Upper lobe of left lung (tissue), 6 donors: ENCODE data around the gene CABLES1. TPM values are rescaled to one million over a fixed set of nuclear protein-coding genes. Genes with fewer than 3 reads are reported as not detected.

Source experiments
- ATAC-seq, 2 donors: fragments of 200-7000 bp; cut with Tn5 transposase; one replicate each; pipeline ENCODE4 v1.9.1; 2022; ENCODE audit warnings: mild to moderate bottlenecking in 2 of 2, moderate library complexity in 2 of 2; ENCODE audit not compliant: low FRiP score in 2 of 2
- DNase-seq, 2 donors: peaks; one replicate each; pipeline ENCODE4 v3.0.0-alpha.2; 2019 to 2020
- H3K27ac ChIP-seq, 4 donors: fragments of 200-600 bp; sonication (generic); one replicate each; pipeline ENCODE4 v1.5.1; 2016 to 2019
- H3K27me3 ChIP-seq, 4 donors: fragments of 200-600 bp; sonication (generic); one replicate each; pipeline ENCODE4 v1.5.1; 2017 to 2019
- H3K36me3 ChIP-seq, 4 donors: fragments of 200-600 bp; sonication (generic); one replicate each; pipeline ENCODE4 v1.5.1; 2016 to 2019
- H3K4me1 ChIP-seq, 4 donors: fragments of 200-600 bp; sonication (generic); one replicate each; pipeline ENCODE4 v1.5.1; 2018 to 2019
- H3K4me3 ChIP-seq, 4 donors: fragments of 200-600 bp; sonication (generic); one replicate each; pipeline ENCODE4 v1.5.1; 2017 to 2019; ENCODE audit warnings: mild to moderate bottlenecking in 2 of 4, moderate library complexity in 1 of 4
- H3K9me3 ChIP-seq, 4 donors: fragments of 200-600 bp; sonication (generic); one replicate each; pipeline ENCODE4 v1.5.1; 2018 to 2019
- EP300 ChIP-seq, 4 donors: sonication (generic); formaldehyde crosslinking; IDR thresholded peaks; one replicate each; pipeline ENCODE4 v1.5.1; 2017; ENCODE audit warnings: antibody characterized with exemption in 4 of 4, control low read depth in 2 of 4
- POLR2A ChIP-seq, 4 donors: fragments of 450-650 bp; IDR thresholded peaks; one replicate each; pipeline ENCODE4 v1.5.1; 2016 to 2017; ENCODE audit warnings: antibody characterized with exemption in 4 of 4, mild to moderate bottlenecking in 2 of 4
- POLR2AphosphoS5 ChIP-seq, 2 donors: sonication (generic); formaldehyde crosslinking; IDR thresholded peaks; one replicate each; pipeline ENCODE4 v1.5.1; 2017; ENCODE audit warnings: antibody characterized with exemption in 2 of 2
- WGBS, 2 donors: methylation state at CpG; one replicate each; pipeline ENCODE4 v1.1.5; 2017 to 2018; 5-methylcytosine and 5-hydroxymethylcytosine counted together
- total RNA-seq, 6 donors: library from RNA; depleted of rRNA in 4 of 6; stranded (reverse); fragments of >200 nt in 4 of 6; gene quantifications; one replicate each; pipeline versions ENCODE4 v1.1.0 to v1.2.1, GENCODE V29; 2016 to 2021
- TF ChIP-seq, protein P1 (sequence below), 6 experiments: fragments of 450-650 bp in 4 of 6; fragments of 200-600 bp in 2 of 6; sonication (generic) in 2 of 6; IDR thresholded peaks; one replicate each; pipeline ENCODE4 v1.5.1; 2016 to 2019; ENCODE audit warnings: antibody characterized with exemption in 6 of 6
- donor health status: DM: no; HTN: no; CAD: no; lungs with moderate emphysema.
- donor health status: DM: no; HTN: yes; CAD: no; lungs with severe emphysema.

Gene CABLES1
- total RNA-seq, 6 donors from 2014 or later, result 24.6 to 63.9 (median 40.9) TPM

GRCh38 chr18:23244401-23244800, 109.1 kb downstream of the CABLES1 start:
- DNase-seq (no peak), ATAC-seq (no peak)
- H3K4me1 ChIP-seq, result peaks cover 0 to 5% (median under 1%) of the 10 kb centered on the region in 4 donors
- WGBS, 2 donors, result 84 to 95% methylated on average over 11 to 12 of the region's 12 CpGs
- no peak overlapping the region for H3K27ac ChIP-seq
- H3K9me3 ChIP-seq, result no peaks in the 10 kb centered on the region
- H3K27me3 ChIP-seq, result no peaks in the 10 kb centered on the region
- no peak for TF ChIP-seq EP300 (IDR thresholded peaks at IDR 0.05)
- TF ChIP-seq, protein P1, sequence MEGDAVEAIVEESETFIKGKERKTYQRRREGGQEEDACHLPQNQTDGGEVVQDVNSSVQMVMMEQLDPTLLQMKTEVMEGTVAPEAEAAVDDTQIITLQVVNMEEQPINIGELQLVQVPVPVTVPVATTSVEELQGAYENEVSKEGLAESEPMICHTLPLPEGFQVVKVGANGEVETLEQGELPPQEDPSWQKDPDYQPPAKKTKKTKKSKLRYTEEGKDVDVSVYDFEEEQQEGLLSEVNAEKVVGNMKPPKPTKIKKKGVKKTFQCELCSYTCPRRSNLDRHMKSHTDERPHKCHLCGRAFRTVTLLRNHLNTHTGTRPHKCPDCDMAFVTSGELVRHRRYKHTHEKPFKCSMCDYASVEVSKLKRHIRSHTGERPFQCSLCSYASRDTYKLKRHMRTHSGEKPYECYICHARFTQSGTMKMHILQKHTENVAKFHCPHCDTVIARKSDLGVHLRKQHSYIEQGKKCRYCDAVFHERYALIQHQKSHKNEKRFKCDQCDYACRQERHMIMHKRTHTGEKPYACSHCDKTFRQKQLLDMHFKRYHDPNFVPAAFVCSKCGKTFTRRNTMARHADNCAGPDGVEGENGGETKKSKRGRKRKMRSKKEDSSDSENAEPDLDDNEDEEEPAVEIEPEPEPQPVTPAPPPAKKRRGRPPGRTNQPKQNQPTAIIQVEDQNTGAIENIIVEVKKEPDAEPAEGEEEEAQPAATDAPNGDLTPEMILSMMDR (IDR thresholded peaks at IDR 0.05), result no peak
- TF ChIP-seq POLR2A (IDR thresholded peaks at IDR 0.05), result no peak
- no peak for TF ChIP-seq POLR2AphosphoS5 (IDR thresholded peaks at IDR 0.05)
- peaks cover 4 to 16% (median 6%) of the 10 kb centered on the region in 4 donors for H3K36me3 ChIP-seq
- H3K4me3 ChIP-seq, result no peak overlapping the region

DNA sequence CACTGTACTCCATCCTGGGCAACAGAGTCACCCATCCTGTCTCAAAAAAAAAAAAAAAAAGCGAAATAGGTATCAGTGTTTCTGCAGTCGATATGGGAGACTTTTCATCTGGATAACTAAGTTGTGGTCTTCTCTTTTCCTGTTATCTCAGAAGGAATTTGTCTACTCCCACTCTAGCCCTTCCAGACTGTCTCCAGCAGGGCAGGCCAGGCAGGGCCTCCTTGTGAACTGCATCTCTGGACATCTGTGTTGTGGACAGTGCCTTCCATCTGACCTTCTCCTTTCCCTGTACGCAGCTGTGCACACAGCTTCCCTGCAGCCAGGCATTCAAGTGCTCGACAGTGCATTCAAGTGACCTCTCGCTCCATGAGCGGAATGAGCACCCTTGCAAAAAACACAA, 110.2 kb downstream of the CABLES1 start:
- no peak overlapping the region for H3K4me3 ChIP-seq
- peaks cover 4 to 16% (median 6%) of the 10 kb centered on the region in 4 donors for H3K36me3 ChIP-seq
- peaks cover 4 to 16% (median 8%) of the 10 kb centered on the region in 4 donors for H3K4me1 ChIP-seq
- no peak overlapping the region for H3K27ac ChIP-seq
- WGBS, 2 donors, result 93 to 96% methylated on average over 6 of the region's 6 CpGs
- no peaks in the 10 kb centered on the region for H3K9me3 ChIP-seq
- TF ChIP-seq POLR2A (IDR thresholded peaks at IDR 0.05), result no peak
- no peak for TF ChIP-seq EP300 (IDR thresholded peaks at IDR 0.05)
- TF ChIP-seq, protein P1 (IDR thresholded peaks at IDR 0.05), result no peak
- TF ChIP-seq POLR2AphosphoS5 (IDR thresholded peaks at IDR 0.05), result no peak
- H3K27me3 ChIP-seq, result no peaks in the 10 kb centered on the region
- ATAC-seq, result no peak
- DNase-seq, result no peak

GRCh38 chr18:23247331-23247730, 112.0 kb downstream of the CABLES1 start:
- peaks cover 4 to 16% (median 6%) of the 10 kb centered on the region in 4 donors for H3K36me3 ChIP-seq
- no peak for TF ChIP-seq EP300 (IDR thresholded peaks at IDR 0.05)
- TF ChIP-seq POLR2AphosphoS5 (IDR thresholded peaks at IDR 0.05), result no peak
- no peak for TF ChIP-seq POLR2A (IDR thresholded peaks at IDR 0.05)
- TF ChIP-seq, protein P1 (IDR thresholded peaks at IDR 0.05), result no peak
- H3K27ac ChIP-seq, result no peak overlapping the region
- ATAC-seq (no peak), DNase-seq (peak in 1 of 2 donors; percentile 53)
- WGBS, 2 donors, result 92 to 100% methylated on average over 5 to 10 of the region's 10 CpGs
- peaks cover 11 to 26% (median 14%) of the 10 kb centered on the region in 4 donors for H3K4me1 ChIP-seq
- H3K4me3 ChIP-seq, result no peak overlapping the region
- no peaks in the 10 kb centered on the region for H3K9me3 ChIP-seq
- H3K27me3 ChIP-seq, result no peaks in the 10 kb centered on the region

DNA sequence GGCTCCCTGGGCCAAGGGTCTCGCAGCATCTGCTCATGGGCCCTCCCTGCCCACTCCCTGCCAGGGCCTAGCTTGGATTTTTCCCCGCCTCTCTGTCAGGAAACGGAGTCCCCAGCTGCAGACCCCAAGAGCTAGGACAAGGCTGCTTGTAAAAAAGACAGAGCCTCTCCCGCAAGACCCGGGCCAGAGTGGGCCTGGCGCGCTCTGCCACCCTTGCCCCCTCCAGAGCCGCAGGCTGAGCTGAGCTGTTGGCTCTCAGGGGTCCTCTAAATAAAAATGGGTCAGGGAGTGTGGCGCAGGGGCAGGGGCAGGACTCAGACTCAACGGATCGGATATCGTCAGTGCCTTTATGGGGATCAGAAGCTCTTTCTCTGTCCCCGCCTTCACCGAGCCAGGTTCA, 112.6 kb downstream of the CABLES1 start:
- H3K9me3 ChIP-seq, result no peaks in the 10 kb centered on the region
- no peak overlapping the region for H3K27ac ChIP-seq
- H3K4me1 ChIP-seq, result peaks cover 11 to 26% (median 14%) of the 10 kb centered on the region in 4 donors
- no peaks in the 10 kb centered on the region for H3K27me3 ChIP-seq
- peaks cover 4 to 16% (median 6%) of the 10 kb centered on the region in 4 donors for H3K36me3 ChIP-seq
- H3K4me3 ChIP-seq, result no peak overlapping the region
- DNase-seq, result peak in 1 of 2 donors; percentile 66
- no peak for TF ChIP-seq POLR2A (IDR thresholded peaks at IDR 0.05)
- WGBS, 2 donors, result 95 to 98% methylated on average over 13 to 14 of the region's 14 CpGs
- no peak for ATAC-seq

DNA sequence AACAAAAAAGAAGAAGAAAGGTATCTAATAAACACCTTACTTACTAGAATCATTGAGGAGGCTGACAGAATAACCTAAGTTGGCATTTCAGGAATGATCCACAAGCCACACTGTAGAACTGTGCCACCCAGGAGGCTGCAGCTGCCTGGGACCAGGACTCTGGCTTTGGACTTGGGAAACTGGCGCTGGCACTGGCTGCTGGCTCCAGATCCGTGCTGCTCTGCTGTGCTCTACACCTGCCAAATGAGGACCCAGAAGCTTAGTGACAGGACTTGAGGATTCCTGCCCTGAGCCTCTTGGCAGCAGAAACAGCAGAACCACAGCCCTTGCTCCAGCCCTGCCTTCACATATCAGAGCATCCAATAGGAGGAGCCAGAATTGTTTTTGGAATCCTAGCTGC, 113.5 kb downstream of the CABLES1 start:
- no peak for ATAC-seq

More for the DNA sequence above, 113.5 kb downstream of the CABLES1 start:
- H3K4me3 ChIP-seq, result no peak overlapping the region
- peaks cover 11 to 21% (median 14%) of the 10 kb centered on the region in 4 donors for H3K4me1 ChIP-seq
- no peaks in the 10 kb centered on the region for H3K9me3 ChIP-seq
- H3K36me3 ChIP-seq, result peaks cover 4 to 20% (median 13%) of the 10 kb centered on the region in 4 donors
- WGBS, 2 donors, result 100% methylated on average over 2 of the region's 2 CpGs
- TF ChIP-seq POLR2AphosphoS5 (IDR thresholded peaks at IDR 0.05), result no peak
- no peak for TF ChIP-seq POLR2A (IDR thresholded peaks at IDR 0.05)
- no peak for TF ChIP-seq EP300 (IDR thresholded peaks at IDR 0.05)
- TF ChIP-seq, protein P1 (IDR thresholded peaks at IDR 0.05), result no peak
- H3K27me3 ChIP-seq, result no peaks in the 10 kb centered on the region
- no peak for DNase-seq
- H3K27ac ChIP-seq, result no peak overlapping the region
